Large intestine (tissue), 3 donors: Measurements from ENCODE around the gene GBF1. TPM values are rescaled to one million over a fixed set of nuclear protein-coding genes. Genes with fewer than 3 reads are reported as not detected.

Experiments used
- DNase-seq, 2 donors: peaks; one replicate each; pipeline versions ENCODE4 v3.0.0 to v3.0.0-alpha.2; 2013
- H3K27ac ChIP-seq: one replicate; pipeline ENCODE4 v1.5.1; 2013; ENCODE audit warnings: low read length
- H3K27me3 ChIP-seq: 2 replicates; pipeline ENCODE4 v1.6.1; 2013; ENCODE audit warnings: low read length; ENCODE audit not compliant: control insufficient read depth, insufficient read depth
- H3K36me3 ChIP-seq: 2 replicates; pipeline ENCODE4 v1.6.1; 2013; ENCODE audit warnings: low read length; ENCODE audit not compliant: control insufficient read depth, insufficient read depth
- H3K4me1 ChIP-seq: one replicate; pipeline ENCODE4 v1.6.1; 2013; ENCODE audit warnings: low read length; ENCODE audit not compliant: control insufficient read depth, insufficient read depth
- H3K4me3 ChIP-seq: one replicate; pipeline ENCODE4 v1.5.1; 2013; ENCODE audit warnings: low read length
- H3K9me3 ChIP-seq: one replicate; pipeline ENCODE4 v1.6.1; 2013; ENCODE audit warnings: mild to moderate bottlenecking, low read depth, low read length, moderate library complexity; ENCODE audit not compliant: control insufficient read depth
- WGBS: methylation state at CpG from one replicate; pipeline ENCODE4 v1.1.5; 2013; ENCODE audit warnings: low lambda C conversion rate; ENCODE audit not compliant: insufficient coverage; 5-methylcytosine and 5-hydroxymethylcytosine counted together
- polyA plus RNA-seq: library from polyadenylated mRNA; unstranded; fragments of 120-200 nt; gene quantifications from one replicate; pipeline ENCODE4 v1.2.1, GENCODE V29; 2013

The GBF1 gene
- polyA plus RNA-seq, 1 donor: 44.0 TPM

GRCh38 chr10:102392306-102392705 is 147.0 kb downstream of the GBF1 start:
- peaks cover 18% of the 10 kb centered on the region for H3K4me1 ChIP-seq

GRCh38 chr10:102393411-102394078 is 148.2 kb downstream of the GBF1 start:
- DNase-seq: no peak
- Histone ChIP-seq H3K36me3 (peaks cover 18% of the 10 kb centered on the region), H3K4me3 (peak overlapping the region; percentile 79), H3K27ac (peak overlapping the region; percentile 90), H3K4me1 (peaks cover 18% of the 10 kb centered on the region), H3K27me3 (peaks cover 6% of the 10 kb centered on the region), H3K9me3 (no peaks in the 10 kb centered on the region)
- WGBS: no CpG with 5 or more reads among the region's 30 CpGs

More at GRCh38 chr10:102392306-102392705, 147.0 kb downstream of the GBF1 start:
- no peak overlapping the region for H3K27ac ChIP-seq
- DNase-seq: no peak
- H3K4me3 ChIP-seq: no peak overlapping the region
- 67% methylated on average over 1 of the region's 5 CpGs for WGBS
- H3K36me3 ChIP-seq: peaks cover 6% of the 10 kb centered on the region
- H3K9me3 ChIP-seq: no peaks in the 10 kb centered on the region
- H3K27me3 ChIP-seq: peaks cover 6% of the 10 kb centered on the region

- Histone ChIP-seq H3K27ac (peak overlapping the region; percentile 90), H3K4me3 (peak overlapping the region; percentile 79), H3K36me3 (peaks cover 19% of the 10 kb centered on the region), H3K9me3 (no peaks in the 10 kb centered on the region), H3K4me1 (peaks cover 18% of the 10 kb centered on the region), H3K27me3 (peaks cover 3% of the 10 kb centered on the region)
- DNase-seq: peak; percentile 91 to 95
- WGBS: no CpG with 5 or more reads among the region's 71 CpGs
Observed at GRCh38 chr10:102394079-102394800, 148.9 kb downstream of the GBF1 start.

- WGBS: no CpG with 5 or more reads among the region's 35 CpGs
- Histone ChIP-seq H3K27me3 (peaks cover 3% of the 10 kb centered on the region), H3K36me3 (peaks cover 21% of the 10 kb centered on the region), H3K9me3 (no peaks in the 10 kb centered on the region), H3K27ac (peak overlapping the region; percentile 90), H3K4me3 (peak overlapping the region; percentile 79), H3K4me1 (peaks cover 22% of the 10 kb centered on the region)
- no peak for DNase-seq
Observed at GRCh38 chr10:102394801-102395399, 149.6 kb downstream of the GBF1 start.

- Histone ChIP-seq H3K27ac (peak within 1 kb of the TSS; percentile 90), H3K27me3 (peaks cover 3% of the 10 kb centered on the region), H3K9me3 (no peaks in the 10 kb centered on the region), H3K4me3 (peak within 1 kb of the TSS; percentile 79), H3K36me3 (peaks cover 29% of the 10 kb centered on the region), H3K4me1 (peaks cover 22% of the 10 kb centered on the region)
- DNase-seq: peak; percentile 90 to 92
- no CpG with 5 or more reads among the region's 42 CpGs for WGBS
Observed at GRCh38 chr10:102395400-102396316, 150.3 kb downstream of the GBF1 start, which contains the start of gene NFKB2. TSS of gene NFKB2 (plus strand) at chr10:102395705. CDS start at chr10:102395960, 255 bp downstream.

GRCh38 chr10:102396317-102396650 is 151.0 kb downstream of the GBF1 start:
- no CpG with 5 or more reads among the region's 4 CpGs for WGBS
- H3K4me1 ChIP-seq: peaks cover 22% of the 10 kb centered on the region
- peak overlapping the region; percentile 79 for H3K4me3 ChIP-seq

GRCh38 chr10:102396730-102397151 is 151.4 kb downstream of the GBF1 start:
- peaks cover 40% of the 10 kb centered on the region for H3K36me3 ChIP-seq

More at GRCh38 chr10:102396317-102396650, 151.0 kb downstream of the GBF1 start:
- H3K9me3 ChIP-seq: no peaks in the 10 kb centered on the region
- no peaks in the 10 kb centered on the region for H3K27me3 ChIP-seq
- no peak overlapping the region for H3K27ac ChIP-seq
- H3K36me3 ChIP-seq: peaks cover 35% of the 10 kb centered on the region
- peak in 1 of 2 donors; percentile 35 for DNase-seq

GRCh38 chr10:102397222-102398171 is 152.2 kb downstream of the GBF1 start:
- Histone ChIP-seq H3K27me3 (no peaks in the 10 kb centered on the region), H3K27ac (no peak overlapping the region), H3K4me3 (no peak overlapping the region), H3K36me3 (peaks cover 47% of the 10 kb centered on the region), H3K9me3 (no peaks in the 10 kb centered on the region), H3K4me1 (peaks cover 27% of the 10 kb centered on the region)
- WGBS: 100% methylated on average over 1 of the region's 14 CpGs
- no peak for DNase-seq

More at GRCh38 chr10:102396730-102397151, 151.4 kb downstream of the GBF1 start:
- Histone ChIP-seq H3K4me3 (peak overlapping the region; percentile 79), H3K27me3 (no peaks in the 10 kb centered on the region), H3K27ac (no peak overlapping the region), H3K4me1 (peaks cover 24% of the 10 kb centered on the region), H3K9me3 (no peaks in the 10 kb centered on the region)
- peak in 1 of 2 donors; percentile 1 for DNase-seq
- WGBS: no CpG with 5 or more reads among the region's 12 CpGs
